IMR-90 (cell line): ENCODE measurements around the gene FGF6. TPM values are rescaled to one million over a fixed set of nuclear protein-coding genes. Genes with fewer than 3 reads are reported as not detected.

ENCODE experiments used
- ATAC-seq: fragments of 200-7000 bp; cut with Tn5 transposase; 2 replicates; pipeline ENCODE4 v1.9.1; 2020; ENCODE audit warnings: low read depth, mild to moderate bottlenecking, moderate library complexity
- BruUV-seq: library from RNA; stranded (reverse); fragments of 400-500 nt; replicated peaks from 2 replicates; lab custom pipeline; 2021; lab: Mats Ljungman, UMichigan
- CTCF ChIA-PET: fragments of 300-600 bp; formaldehyde crosslinking; extraction: SDS; loops from one replicate; lab custom pipeline; 2021; ENCODE audit warnings: antibody characterized with exemption; lab: Yijun Ruan, JAX
- POLR2A ChIA-PET: fragments of 300-600 bp; sonication (Branson Sonifier 250); formaldehyde crosslinking; loops from one replicate; lab custom pipeline; 2022; ENCODE audit warnings: antibody characterized with exemption; ENCODE audit not compliant: unreplicated experiment; lab: Charles Lee
- DNase-seq: peaks from one replicate; pipeline ENCODE4 v3.0.0; 2013
- H2AFZ ChIP-seq: replicated peaks from 2 replicates; pipeline ENCODE3; 2013; ENCODE audit warnings: low read length, mild to moderate bottlenecking; ENCODE audit not compliant: poor library complexity
- H2AK5ac ChIP-seq: 2 replicates; pipeline ENCODE4 v1.6.1; 2013; ENCODE audit warnings: low read depth, low read length, inconsistent platforms
- H2AK9ac ChIP-seq: replicated peaks from 2 replicates; pipeline ENCODE3; 2013; ENCODE audit warnings: mild to moderate bottlenecking, low read depth, low read length, moderate library complexity; ENCODE audit not compliant: poor library complexity
- H2BK120ac ChIP-seq: 2 replicates; pipeline ENCODE4 v1.6.1; 2013; ENCODE audit warnings: low read depth, low read length, inconsistent platforms
- H2BK15ac ChIP-seq: 3 replicates; pipeline ENCODE4 v1.6.1; 2013; ENCODE audit warnings: low read depth, low read length, inconsistent platforms
- H2BK20ac ChIP-seq: 2 replicates; pipeline ENCODE4 v1.6.1; 2013; ENCODE audit warnings: low read depth, mild to moderate bottlenecking, inconsistent platforms, low read length, moderate library complexity
- H2BK5ac ChIP-seq: 2 replicates; pipeline ENCODE4 v1.6.1; 2013; ENCODE audit warnings: mild to moderate bottlenecking, low read depth, low read length, inconsistent platforms; ENCODE audit not compliant: poor library complexity, severe bottlenecking
- H3K14ac ChIP-seq: replicated peaks from 2 replicates; pipeline ENCODE4 v1.6.1; 2013; ENCODE audit warnings: low read depth, low read length, inconsistent platforms
- H3K18ac ChIP-seq: 2 replicates; pipeline ENCODE4 v1.6.1; 2013; ENCODE audit warnings: low read depth, low read length, control low read depth
- H3K23ac ChIP-seq: 2 replicates; pipeline ENCODE4 v1.6.1; 2013; ENCODE audit warnings: low read depth, low read length, inconsistent platforms
- H3K27ac ChIP-seq: 2 replicates; pipeline ENCODE4 v1.5.1; 2013; ENCODE audit warnings: mild to moderate bottlenecking, control low read depth, low read length; ENCODE audit not compliant: insufficient read depth
- H3K27me3 ChIP-seq: 2 replicates; pipeline ENCODE4 v1.6.1; 2013; ENCODE audit warnings: low read length; ENCODE audit not compliant: control insufficient read depth, insufficient read depth
- H3K36me3 ChIP-seq: 2 replicates; pipeline ENCODE4 v1.6.1; 2013; ENCODE audit warnings: low read length, mixed read lengths; ENCODE audit not compliant: control insufficient read depth, insufficient read depth
- H3K4ac ChIP-seq: 2 replicates; pipeline ENCODE4 v1.6.1; 2013; ENCODE audit warnings: low read depth, low read length, inconsistent platforms
- H3K4me1 ChIP-seq: 2 replicates; pipeline ENCODE4 v1.6.1; 2013; ENCODE audit warnings: low read length, mixed read lengths; ENCODE audit not compliant: control insufficient read depth, insufficient read depth
- H3K4me2 ChIP-seq: 2 replicates; pipeline ENCODE4 v1.6.1; 2013; ENCODE audit warnings: low read depth, mild to moderate bottlenecking, control low read depth, low read length, moderate library complexity
- H3K4me3 ChIP-seq: 2 replicates; pipeline ENCODE4 v1.5.1; 2013; ENCODE audit warnings: low read depth, mild to moderate bottlenecking, control low read depth, low read length, moderate library complexity; ENCODE audit not compliant: insufficient read depth
- H3K56ac ChIP-seq: 2 replicates; pipeline ENCODE4 v1.6.1; 2013; ENCODE audit warnings: low read length, inconsistent platforms; ENCODE audit not compliant: insufficient read depth; ENCODE audit errors: extremely low read depth
- H3K79me1 ChIP-seq, 2 experiments: 2 replicates each; pipeline ENCODE4 v1.6.1; 2013; ENCODE audit warnings: low read length in 2 of 2, inconsistent platforms in 1 of 2, low read depth in 1 of 2
- H3K9ac ChIP-seq: 2 replicates; pipeline ENCODE4 v1.6.1; 2013; ENCODE audit warnings: low read depth, low read length, control low read depth
- H3K9me1 ChIP-seq: 2 replicates; pipeline ENCODE4 v1.6.1; 2013; ENCODE audit warnings: low read length, inconsistent platforms; ENCODE audit not compliant: insufficient read depth
- H3K9me3 ChIP-seq: 2 replicates; pipeline ENCODE4 v1.6.1; 2013; ENCODE audit warnings: low read length; ENCODE audit not compliant: control insufficient read depth, insufficient read depth
- H4K20me1 ChIP-seq: 2 replicates; pipeline ENCODE4 v1.6.1; 2013; ENCODE audit warnings: low read length, inconsistent platforms; ENCODE audit not compliant: insufficient read depth
- H4K5ac ChIP-seq: 2 replicates; pipeline ENCODE4 v1.6.1; 2013; ENCODE audit warnings: mild to moderate bottlenecking, low read depth, low read length, control low read depth
- H4K8ac ChIP-seq, 2 experiments: 2 replicates each; pipeline ENCODE4 v1.6.1; 2013; ENCODE audit warnings: low read depth in 2 of 2, low read length in 2 of 2, control low read depth in 1 of 2, inconsistent platforms in 1 of 2
- H4K91ac ChIP-seq: 2 replicates; pipeline ENCODE4 v1.6.1; 2013; ENCODE audit warnings: low read depth, low read length, inconsistent platforms; ENCODE audit not compliant: insufficient read depth
- CHD1 ChIP-seq: IDR thresholded peaks from 2 replicates; pipeline ENCODE4 v1.6.1; 2012; ENCODE audit warnings: low read depth, low read length, improper control_type of control experiment
- SMC3 ChIP-seq: fragments of 150-350 bp; IDR thresholded peaks from 2 replicates; pipeline ENCODE4 v1.6.1; 2016; ENCODE audit warnings: low read depth, mild to moderate bottlenecking, antibody characterized with exemption, low read length, moderate library complexity
- WGBS, 2 experiments: methylation state at CpG; one replicate each; pipeline versions ENCODE4 v1.1.5 to v1.1.7; 2013; ENCODE audit warnings: missing lambda C conversion rate in 2 of 2; ENCODE audit not compliant: insufficient read length in 1 of 2; ENCODE audit errors: extremely low coverage in 2 of 2; 5-methylcytosine and 5-hydroxymethylcytosine counted together
- dilution Hi-C: fragments of 300-500 bp; cut with HindIII; formaldehyde crosslinking; loops from one replicate; pipeline ENCODE4 v1.14.3; 2018; ENCODE audit warnings: low sequenced_read_pairs; ENCODE audit not compliant: unreplicated experiment
- in situ Hi-C: fragments of 300-500 bp; cut with MboI; formaldehyde crosslinking; loops from 3 replicates; pipeline ENCODE4 v1.14.3; 2019; ENCODE audit warnings: low sequenced_read_pairs, inconsistent platforms, mixed read lengths
- intact Hi-C: fragments of 100-400 bp; cut with micrococcal nuclease; formaldehyde crosslinking; loops from 2 replicates; pipeline ENCODE4 v1.10.0; 2022
- polyA plus RNA-seq, 3 experiments: library from polyadenylated mRNA; depleted of rRNA; stranded (reverse); fragments of >200 nt; gene quantifications; 2 replicates each; pipeline ENCODE4 v1.2.3, GENCODE V29; 2012; ENCODE audit warnings: low replicate concordance in 1 of 3
- total RNA-seq: library from RNA; depleted of rRNA; stranded (reverse); fragments of >200 nt; gene quantifications from 2 replicates; pipeline ENCODE4 v1.2.3, GENCODE V29; 2012
- TF ChIP-seq, protein P1 (sequence below): conservative IDR thresholded peaks from 2 replicates; pipeline ENCODE4 v1.5.1; 2012; ENCODE audit warnings: mild to moderate bottlenecking, low read depth, low read length, improper control_type of control experiment
- TF ChIP-seq, protein P2 (sequence below): fragments of 150-350 bp; IDR thresholded peaks from 2 replicates; pipeline ENCODE4 v1.6.1; 2016; ENCODE audit warnings: low read depth, mild to moderate bottlenecking, low read length, moderate library complexity, borderline replicate concordance

FGF6 gene
- total and polyA plus RNA-seq, 2 of the 4 experiments (the other 2 are of a cell fraction), result not detected

- dilution Hi-C loops (no loop called here), in situ Hi-C loops (no loop called here), intact Hi-C loops (no loop called here)
- Histone ChIP-seq H3K9me1 (no peaks in the 10 kb centered on the region), H3K9ac (no peak overlapping the region), H4K5ac (no peak overlapping the region), H3K4me2 (no peak overlapping the region), H3K27ac (no peak overlapping the region), H3K27me3 (peaks cover 5% of the 10 kb centered on the region; the same call in 1 of the 2 replicates), H4K20me1 (no peaks in the 10 kb centered on the region), H3K36me3 (no peaks in the 10 kb centered on the region), H2BK20ac (no peak overlapping the region), H3K79me1 (no peaks in the 10 kb centered on the region), H3K56ac (no peak overlapping the region), H2AK5ac (no peak overlapping the region), H4K91ac (no peak overlapping the region), H3K18ac (no peak overlapping the region), H3K23ac (no peak overlapping the region), H2BK120ac (no peak overlapping the region), H3K4me1 (no peaks in the 10 kb centered on the region), H3K9me3 (no peaks in the 10 kb centered on the region), H3K14ac (no peak overlapping the region), H2AFZ (no peak overlapping the region), H2AK9ac (no peak overlapping the region), H2BK15ac (no peak overlapping the region), H4K8ac (no peak overlapping the region), H2BK5ac (no peak overlapping the region), H3K4ac (no peak overlapping the region), H3K4me3 (no peak overlapping the region)
- ChIA-PET POLR2A (no interaction called here), CTCF (interaction anchor here (0.6 kb wide), 1 partner anchor 140 kb away, joined by 6 read pairs; no protein-coding TSS in a partner anchor)
- ATAC-seq (no peak), DNase-seq (no peak)
- TF ChIP-seq, protein P1, sequence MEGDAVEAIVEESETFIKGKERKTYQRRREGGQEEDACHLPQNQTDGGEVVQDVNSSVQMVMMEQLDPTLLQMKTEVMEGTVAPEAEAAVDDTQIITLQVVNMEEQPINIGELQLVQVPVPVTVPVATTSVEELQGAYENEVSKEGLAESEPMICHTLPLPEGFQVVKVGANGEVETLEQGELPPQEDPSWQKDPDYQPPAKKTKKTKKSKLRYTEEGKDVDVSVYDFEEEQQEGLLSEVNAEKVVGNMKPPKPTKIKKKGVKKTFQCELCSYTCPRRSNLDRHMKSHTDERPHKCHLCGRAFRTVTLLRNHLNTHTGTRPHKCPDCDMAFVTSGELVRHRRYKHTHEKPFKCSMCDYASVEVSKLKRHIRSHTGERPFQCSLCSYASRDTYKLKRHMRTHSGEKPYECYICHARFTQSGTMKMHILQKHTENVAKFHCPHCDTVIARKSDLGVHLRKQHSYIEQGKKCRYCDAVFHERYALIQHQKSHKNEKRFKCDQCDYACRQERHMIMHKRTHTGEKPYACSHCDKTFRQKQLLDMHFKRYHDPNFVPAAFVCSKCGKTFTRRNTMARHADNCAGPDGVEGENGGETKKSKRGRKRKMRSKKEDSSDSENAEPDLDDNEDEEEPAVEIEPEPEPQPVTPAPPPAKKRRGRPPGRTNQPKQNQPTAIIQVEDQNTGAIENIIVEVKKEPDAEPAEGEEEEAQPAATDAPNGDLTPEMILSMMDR, result no peak
- TF ChIP-seq, protein P2, sequence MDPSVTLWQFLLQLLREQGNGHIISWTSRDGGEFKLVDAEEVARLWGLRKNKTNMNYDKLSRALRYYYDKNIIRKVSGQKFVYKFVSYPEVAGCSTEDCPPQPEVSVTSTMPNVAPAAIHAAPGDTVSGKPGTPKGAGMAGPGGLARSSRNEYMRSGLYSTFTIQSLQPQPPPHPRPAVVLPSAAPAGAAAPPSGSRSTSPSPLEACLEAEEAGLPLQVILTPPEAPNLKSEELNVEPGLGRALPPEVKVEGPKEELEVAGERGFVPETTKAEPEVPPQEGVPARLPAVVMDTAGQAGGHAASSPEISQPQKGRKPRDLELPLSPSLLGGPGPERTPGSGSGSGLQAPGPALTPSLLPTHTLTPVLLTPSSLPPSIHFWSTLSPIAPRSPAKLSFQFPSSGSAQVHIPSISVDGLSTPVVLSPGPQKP, result no peak
- TF ChIP-seq CHD1 (no peak), SMC3 (no peak)
- no CpG with 5 or more reads among the region's 1 CpG for WGBS, 2 experiments
- no TSS peak for BruUV-seq
Observed at GRCh38 chr12:4388032-4388431, 57.6 kb downstream of the FGF6 start.
